Stimulated activated CD4-positive, alpha-beta T cell treated with anti-CD3 and anti-CD28 coated beads, Interleukin-1b, Interleukin-23, amount 100 ng/mL, for 4 hours (primary cell): ENCODE data around the gene LRRFIP1.

Source experiments
- DNase-seq, 2 donors: peaks; one replicate each; pipeline ENCODE4 v3.0.0-alpha.2; 2020; ENCODE audit warnings: low read depth in 2 of 2

Gene LRRFIP1

DNA sequence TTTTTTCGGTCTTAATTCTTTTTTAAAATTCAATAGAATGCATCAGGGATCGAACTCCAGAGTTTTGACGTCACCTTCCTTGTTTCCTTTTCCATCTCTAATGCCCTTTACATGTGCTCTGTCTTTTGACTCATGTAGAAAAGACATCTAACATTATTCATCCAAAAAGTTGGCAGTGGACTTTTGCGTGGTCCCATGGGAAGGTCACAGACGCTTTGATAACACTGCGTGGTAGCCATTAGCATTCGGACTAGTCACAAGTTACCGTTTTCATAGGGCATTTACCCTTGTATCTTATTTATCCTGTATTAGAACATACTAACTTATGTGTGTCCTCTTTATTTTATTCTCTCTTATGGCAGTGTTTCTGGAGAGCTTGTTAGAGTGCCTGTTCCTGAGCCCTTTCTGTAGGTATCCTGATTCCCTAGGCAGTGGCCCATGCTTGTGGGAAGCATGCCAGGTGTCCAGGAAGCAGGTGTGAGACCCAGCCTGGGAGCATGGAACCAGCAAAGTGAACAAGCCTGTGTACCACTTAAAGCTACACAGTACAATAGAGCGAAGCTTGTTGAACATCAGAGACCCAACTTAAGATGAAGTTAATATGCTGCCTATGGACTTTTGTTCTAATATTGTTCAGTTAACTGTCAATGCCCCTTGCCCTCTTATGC is 97.6 kb downstream of the LRRFIP1 start:
- no peak for DNase-seq

DNA sequence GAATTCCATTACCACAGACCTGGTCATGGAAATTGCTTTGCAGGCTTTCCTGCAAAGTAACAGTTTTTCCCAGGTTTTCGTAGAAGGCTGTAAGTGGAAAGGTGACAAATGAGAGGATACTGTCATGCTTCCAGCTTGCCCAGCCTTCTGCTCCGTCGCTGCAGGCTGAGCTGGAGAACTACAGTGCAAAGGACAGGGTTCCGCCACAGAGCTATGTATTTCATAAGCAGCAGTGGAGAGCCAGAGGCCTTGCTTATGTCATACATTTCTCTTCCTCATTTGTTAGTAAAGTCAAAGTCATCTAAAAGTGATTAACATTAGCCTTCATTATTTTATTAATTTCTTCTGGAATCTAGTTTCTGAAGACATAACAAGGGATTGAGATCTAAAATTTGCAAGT is 98.3 kb downstream of the LRRFIP1 start:
- DNase-seq = no peak

DNA sequence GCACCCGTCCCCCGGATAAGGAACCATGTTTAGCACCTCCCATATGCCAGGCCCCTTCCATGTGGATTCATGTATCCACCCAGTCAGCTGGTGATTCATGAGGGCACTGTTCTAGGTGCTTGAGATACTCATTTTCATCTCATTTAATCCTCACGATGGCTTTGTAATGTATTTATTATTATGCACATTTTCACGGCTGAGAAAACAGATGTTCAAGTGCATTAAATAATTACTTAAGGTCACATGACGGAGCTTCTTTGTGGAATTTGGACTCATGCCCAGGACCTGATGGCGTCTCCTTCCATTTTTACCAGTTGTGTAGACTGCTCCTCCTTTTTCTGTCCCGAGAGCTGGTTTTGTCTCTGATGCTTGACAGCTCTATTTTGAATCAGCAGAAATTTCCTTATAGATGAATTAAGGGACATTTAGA is 99.0 kb downstream of the LRRFIP1 start:
- no peak for DNase-seq

DNA sequence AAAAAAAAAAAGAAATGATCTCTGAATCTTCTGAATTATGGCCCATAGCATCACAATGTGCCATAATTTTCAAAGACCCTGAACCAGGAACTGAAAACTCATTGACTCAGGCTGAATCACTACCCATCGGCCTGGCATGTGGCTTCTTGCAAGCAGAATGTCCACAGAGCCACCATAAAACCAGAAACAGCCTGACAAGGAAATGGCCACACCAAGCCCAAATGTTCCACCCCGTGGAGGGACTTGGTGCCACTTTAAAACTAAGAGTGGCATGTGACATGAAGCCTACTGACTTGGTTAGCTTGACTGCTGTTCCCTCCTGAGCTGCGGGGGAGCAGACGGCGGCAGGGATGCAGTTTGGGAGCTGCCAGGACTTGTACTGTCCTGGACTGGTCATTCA is 100.0 kb downstream of the LRRFIP1 start:
- no peak for DNase-seq

DNA sequence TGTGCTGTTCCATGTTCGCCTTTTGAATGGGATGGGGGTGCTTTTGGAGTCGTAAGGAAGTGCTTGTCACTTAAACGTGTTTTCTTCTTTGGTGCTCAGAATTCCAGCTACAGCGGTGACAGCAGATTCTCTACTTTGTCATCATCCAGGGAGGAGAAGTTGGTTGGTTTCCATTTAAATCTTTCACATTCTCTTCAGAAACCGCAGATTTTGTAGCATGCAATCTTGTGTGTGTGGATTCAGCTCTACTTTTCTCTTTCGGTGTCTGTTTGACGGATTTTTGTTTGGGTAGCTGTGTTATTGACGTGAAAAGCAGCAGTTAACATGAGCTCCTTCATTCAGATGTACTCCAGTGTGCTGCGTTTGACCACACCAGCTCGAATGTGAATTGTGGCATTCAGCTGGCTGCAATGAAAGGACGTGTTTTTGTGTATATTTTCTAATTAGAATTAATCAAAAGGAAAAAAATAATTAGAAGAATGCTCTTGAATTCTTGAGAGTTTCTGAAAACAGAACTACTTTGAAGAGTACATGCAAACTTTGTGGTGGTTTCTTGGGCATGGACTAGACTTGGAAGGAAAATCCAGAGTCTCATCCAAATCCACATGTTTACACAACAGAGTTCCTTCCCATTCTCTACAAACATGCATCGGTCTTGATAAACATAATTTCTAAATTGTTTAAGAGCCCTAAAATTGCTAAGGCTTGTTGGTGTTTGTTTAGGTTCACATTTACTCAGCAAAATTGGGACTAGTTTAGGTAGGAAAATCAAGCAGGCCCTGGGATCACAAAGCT is 102.5 kb downstream of the LRRFIP1 start:
- no peak for DNase-seq

DNA sequence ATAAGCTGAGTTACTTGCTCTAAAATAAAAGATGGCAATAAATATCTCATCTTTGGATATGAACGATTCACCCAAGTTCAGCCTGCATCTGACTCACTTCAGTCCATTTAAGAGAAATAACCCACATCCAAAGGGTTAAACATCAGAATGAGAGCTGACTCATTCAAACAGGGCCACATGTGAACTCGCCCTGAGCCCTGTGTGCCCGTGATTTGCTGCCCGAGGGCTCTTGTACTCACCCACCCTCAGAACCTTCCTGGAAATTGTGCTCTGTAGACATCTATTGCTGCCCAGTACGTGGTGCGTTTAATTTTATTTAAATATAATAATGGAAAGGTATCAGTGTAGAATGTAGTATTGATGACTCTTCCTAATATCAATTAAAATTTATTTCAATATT is 104.3 kb downstream of the LRRFIP1 start:
- peak; percentile 21 to 24 for DNase-seq

DNA sequence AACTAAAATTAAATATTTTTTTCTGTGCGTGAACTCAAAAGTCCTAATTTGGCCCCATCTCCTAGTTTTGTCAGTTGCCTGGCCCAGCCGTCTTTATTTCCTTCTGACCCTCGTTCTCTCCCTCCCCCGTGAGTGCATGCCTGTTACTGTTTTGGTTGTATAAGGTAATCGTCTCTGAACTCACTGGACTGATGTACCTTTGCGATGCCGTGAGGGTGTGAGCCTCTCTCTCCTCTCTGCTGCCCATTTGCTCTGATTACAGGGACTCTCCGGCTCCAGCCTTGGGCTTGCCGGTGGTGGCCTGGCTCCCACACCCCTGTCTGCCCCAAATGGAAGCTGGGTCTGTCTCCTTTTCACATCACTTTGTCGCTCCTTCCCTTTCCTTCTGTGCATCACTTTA is 104.7 kb downstream of the LRRFIP1 start:
- no peak for DNase-seq

DNA sequence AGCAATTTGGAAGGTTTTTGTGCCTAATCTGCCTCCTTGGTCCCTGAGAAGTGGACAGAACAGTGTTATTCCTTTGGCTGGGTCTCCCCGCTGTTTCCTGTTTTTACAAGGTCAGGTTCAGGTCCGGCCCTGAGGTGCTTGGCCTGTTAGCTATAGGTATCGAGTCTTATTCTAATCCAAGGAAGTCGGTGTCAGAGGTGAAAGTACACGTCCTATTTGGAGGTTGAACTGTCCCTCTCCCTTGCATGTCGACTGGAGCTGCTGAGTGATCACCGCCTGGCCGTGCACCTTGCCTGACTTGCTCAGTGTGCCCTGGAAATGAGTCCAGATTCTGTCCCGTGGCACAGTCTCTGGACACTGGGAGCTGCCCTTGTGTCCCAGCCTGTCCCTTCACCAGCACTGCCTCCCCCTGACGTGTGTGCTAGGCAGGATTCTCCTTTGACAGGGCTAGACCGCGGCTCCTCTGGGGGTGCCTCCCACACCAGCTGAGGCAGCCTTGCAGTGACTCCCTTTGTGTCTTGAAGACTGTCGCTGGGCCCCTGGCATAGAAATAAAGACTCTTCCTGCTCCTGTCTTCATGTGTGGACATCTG is 105.5 kb downstream of the LRRFIP1 start:
- no peak for DNase-seq

DNA sequence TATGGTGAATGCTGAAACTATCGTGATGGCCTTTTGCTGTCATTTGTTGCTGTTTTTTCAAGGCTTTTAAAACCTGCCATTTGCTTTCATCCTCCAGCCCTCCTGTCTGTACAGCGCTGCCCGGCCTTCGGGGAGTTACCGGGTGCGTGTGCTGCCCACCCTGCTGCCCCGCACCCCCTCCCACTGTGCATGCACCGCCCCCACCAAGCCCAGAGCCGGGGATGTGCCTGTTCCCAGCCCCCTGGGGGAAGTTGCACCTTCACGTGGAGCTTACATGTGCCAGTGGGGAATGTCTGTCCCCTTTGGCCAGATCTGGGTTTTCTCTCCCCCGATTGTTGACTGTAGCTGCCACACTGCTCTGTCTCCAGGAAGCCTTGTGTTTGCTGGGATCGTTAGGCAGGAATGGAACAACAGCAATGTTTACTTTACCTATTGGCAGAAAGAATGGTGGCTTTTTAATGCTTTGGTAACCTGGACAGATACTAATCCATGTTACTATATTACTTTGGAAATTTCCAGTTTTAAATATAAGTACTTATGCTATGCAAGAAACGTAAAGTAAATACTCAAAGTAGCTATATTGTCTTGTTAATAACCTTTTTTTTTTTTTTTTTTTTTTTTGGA is 106.4 kb downstream of the LRRFIP1 start:
- DNase-seq = no peak

DNA sequence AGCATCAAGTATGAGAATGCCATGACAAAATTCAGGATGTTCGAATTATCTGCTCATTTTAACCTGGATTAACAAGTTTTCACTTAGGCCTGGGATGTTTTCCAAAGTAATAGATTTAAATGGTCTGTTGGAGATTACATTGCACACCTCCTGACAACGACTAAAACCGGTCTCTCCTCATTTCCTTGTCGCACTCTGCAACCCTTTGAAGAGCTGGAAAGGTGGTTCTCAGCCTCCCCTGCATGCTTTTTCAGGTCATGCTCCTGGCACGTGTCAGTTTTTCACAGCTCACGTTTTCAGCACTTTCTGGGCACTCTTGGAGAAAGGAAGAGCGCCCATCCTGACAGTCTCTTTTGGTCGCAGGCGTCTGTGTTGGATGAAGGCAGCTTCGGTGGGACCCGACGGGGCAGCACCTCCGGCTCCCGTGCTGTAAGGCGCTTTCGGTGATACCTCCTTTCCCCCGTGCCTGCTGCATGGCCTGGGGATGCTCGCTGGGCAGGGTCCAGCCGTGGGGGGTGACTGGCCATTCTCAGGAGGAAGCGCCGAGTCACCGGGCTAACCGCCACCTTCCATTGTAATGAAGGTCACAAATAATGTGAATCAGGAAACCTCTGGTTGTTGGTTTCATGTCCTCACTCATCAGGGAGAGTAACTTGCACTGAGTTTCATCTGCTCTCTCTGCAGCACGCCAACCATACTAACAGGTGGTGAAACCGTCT is 107.7 kb downstream of the LRRFIP1 start:
- DNase-seq = no peak

DNA sequence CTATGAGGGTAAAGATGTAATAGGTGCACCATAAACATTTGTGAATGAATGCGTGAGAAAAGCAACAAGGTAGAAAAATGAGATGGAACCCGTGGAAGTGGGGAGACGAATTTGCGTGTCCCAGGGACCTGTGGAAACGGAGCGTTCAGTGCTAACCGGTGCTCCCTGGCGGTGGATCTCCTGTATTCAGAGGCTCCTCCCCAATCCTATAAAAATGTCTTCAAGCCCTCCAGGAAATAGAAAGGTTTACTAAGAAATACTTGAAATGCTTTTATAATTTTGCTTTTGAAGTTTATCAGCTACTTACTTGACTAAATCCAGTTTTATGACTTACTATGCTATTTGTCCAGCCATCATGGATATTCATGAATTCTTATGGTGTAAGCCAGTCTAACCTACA is 108.4 kb downstream of the LRRFIP1 start:
- no peak for DNase-seq

DNA sequence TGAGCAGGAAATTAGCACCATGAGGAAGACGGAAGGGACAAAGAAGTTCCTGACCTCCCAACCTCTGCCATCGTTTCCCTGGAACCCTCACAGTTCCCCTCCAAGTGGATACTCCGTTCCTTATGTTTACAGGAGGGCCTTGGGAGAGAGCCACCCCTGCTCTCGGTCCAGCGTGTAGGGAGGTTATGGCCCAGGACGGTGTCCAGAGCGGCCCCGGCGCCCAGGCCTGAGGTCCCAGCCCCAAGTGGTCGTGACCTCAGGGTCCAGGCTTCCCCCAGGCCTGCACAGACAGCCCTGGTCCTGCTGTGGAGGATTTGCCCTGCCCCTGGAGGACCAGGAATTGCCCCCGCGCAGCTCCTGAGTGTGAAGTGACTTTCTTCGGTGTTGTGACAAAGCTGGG is 109.4 kb downstream of the LRRFIP1 start:
- no peak for DNase-seq

DNA sequence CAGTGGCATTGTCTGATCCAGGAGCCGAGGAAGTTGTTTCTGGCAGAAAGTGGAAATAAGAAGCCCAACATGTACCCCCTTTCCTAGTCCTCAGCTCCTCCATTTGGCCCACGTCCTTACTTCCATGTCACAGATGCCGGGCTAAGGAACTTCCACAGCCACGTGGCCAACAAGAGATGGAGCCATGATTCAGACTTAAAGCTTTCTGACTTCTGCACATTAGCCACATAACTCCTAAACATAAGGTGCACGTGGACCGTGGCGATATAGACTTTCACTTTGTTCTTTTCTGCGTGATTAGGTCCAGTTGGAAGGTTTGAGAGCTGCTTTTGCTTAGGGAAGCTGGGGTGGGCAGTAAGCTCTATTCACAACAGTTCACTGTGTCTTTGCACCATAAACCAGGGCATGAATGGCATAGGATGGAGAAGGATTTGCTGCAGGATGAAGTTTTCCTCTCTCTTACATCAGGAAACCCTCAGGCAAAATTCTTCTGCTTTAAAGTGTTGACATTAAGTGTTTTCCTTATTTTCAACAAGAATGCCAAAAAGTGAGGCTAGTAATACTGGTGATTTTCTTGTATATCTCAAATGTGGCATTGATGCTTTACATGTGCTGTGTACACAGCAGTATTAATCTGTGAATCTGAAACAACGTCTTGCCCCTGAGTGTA is 109.9 kb downstream of the LRRFIP1 start:
- DNase-seq = no peak

DNA sequence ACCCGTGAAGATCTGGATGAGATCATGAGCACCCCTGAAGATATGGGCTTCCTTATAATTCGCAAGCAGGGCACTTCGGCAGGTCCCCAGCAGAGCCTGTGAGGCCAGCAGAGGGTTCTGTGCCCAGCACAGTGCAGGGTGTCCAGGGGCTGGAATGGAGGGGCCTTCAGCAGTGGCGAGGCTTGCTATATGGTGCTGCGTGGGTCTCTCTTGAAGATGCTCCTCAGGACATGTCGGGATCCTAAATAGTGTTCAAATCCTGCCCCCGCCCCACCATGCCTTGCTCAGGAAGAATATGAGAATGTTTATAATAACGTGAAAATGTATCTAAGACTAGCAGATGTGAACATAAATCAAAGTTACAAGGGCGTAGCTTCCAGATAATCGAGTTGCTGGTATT is 110.9 kb downstream of the LRRFIP1 start:
- no peak for DNase-seq

DNA sequence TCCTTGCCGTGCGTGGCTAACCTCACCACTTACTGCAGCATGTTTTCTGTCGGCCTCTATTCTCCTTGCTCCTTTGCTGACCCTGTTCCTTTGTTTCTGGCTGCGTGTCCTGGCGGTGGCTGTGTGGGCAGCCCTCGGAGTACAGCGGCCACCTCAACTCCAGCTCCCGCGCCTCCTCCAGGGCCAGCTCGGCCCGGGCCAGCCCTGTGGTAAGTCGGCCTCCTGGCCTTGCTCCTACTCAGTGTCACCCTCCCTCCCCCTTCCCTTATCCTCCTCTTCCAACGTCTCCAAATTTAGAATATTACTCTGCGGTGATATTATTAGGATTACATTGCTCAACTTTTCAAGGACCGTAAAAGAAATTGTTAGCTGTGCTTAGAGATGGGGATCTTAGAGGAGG is 111.7 kb downstream of the LRRFIP1 start:
- no peak for DNase-seq

DNA sequence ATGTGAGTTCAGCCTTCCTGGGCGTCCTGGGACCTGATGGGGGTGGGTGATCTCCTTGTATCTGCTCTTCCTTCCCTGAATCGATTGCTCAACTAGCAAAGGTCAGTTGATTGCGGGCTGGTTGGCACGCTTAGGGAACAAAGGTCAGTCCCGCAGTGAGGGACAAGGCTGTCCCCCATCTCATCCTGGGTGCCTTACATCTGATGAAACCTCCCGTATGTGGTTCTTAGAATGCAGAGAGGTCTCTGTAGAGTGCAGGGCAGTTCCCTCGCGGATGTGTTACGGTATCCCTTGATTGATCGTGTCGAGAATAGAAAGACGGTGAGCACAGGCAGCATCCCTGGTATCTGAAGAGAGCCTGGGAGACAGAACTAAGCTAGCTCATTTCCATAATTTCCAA is 114.8 kb downstream of the LRRFIP1 start:
- no peak for DNase-seq

DNA sequence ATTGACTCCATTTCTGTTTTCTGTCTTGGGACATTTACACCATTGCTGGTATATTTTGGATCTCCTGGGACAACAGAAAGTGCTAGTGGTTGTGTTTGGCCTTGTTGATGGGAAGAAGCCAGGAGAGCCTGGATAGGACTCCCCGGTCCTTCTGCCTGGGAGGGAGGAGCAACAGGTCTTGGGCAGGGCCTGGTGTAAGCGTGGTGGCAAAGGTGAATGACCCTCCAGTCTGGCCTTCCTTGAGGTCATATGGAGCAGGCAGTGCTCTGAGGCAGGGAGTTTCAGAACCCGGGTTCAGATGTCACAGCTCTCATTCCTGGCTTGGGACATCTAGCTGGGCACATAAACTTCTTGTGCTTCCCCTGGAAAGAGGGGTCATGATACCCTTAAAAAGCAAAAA is 115.2 kb downstream of the LRRFIP1 start:
- no peak for DNase-seq

DNA sequence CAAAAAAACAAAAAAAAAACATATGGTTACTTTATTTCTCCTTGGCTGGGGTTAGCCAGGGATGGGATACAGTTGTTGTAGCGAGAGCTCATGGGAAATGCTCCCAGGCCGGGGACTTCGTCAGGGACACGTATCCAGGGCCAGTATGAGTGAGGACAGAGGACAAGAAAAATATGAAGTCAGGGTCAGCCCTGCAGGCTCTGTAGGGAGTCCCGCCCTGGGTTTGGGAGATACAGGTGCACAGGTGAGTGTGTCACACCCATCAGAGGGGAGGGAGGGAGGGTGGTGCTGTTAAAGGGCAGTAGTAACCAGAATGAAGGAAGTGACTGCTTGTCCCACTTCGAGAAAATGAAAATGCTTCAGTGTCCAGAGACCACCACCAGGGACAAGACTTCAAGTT is 115.6 kb downstream of the LRRFIP1 start:
- no peak for DNase-seq

DNA sequence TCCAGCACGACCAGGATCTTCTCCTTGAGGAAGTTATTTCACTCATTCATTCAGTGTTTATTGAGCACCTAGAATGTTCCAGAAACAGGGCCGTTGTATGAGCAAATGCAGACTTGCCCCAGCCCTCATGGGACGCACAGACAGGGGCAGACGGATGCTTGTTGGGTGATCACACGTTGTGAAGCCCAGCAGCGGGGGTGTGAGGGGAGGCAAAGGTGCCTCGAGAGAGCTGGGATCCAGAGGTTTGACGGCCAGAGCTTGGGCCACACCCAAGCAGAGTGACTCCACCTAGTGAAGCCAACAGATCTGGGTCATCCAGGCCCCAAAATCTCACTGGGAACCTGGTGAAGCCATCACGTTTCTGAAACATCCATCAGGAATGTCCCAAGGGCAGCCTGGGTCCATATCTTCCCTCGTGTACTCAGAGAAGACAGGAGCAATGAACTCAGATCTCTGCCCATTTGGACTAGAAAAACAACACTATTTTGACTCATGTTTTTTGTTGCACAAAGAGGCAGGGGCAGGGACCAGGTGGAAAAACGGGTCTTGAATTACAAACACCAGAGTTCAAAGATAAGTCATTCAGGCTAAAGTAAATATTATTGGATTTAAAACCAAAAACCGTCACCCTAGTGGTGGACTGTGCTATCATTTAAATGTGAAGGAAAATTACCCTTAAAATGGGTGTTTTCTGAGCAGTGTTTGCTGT is 116.3 kb downstream of the LRRFIP1 start:
- no peak for DNase-seq

DNA sequence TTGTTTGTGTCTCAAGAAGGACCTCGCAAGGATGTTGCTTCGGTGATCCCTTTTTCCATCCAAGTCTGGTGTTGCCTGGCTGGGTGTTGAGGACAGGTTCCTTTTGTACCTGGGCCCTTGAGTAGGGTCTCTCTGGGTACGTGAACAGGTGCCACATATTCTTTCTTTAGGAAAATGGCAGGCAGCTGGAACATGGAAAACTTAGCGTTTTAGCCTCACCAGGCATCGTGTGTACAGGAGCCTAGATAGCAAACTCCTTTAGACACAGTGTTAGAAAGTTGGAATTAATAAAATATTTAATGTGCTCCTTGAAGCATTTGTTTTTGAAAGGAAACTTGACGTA is 116.9 kb downstream of the LRRFIP1 start:
- no peak for DNase-seq
